Epithelial cell of esophagus (primary cell): Measurements from ENCODE around the gene IGFBP5.

ENCODE experiments used
- DNase-seq: peaks from one replicate; pipeline ENCODE4 v3.0.0; 2010; ENCODE audit warnings: low read depth
- H3K4me3 ChIP-seq: 2 replicates; pipeline ENCODE4 v1.5.1; 2011; ENCODE audit warnings: mild to moderate bottlenecking, low read length, control low read depth
- CTCF ChIP-seq: IDR thresholded peaks from 2 replicates; pipeline ENCODE4 v1.5.1; 2011; ENCODE audit warnings: low read depth, mild to moderate bottlenecking, low read length, control low read depth, inconsistent platforms; ENCODE audit not compliant: insufficient read depth; ENCODE audit errors: missing control alignments

The IGFBP5 gene

GRCh38 chr2:216676630-216677029 is 18.7 kb downstream of the IGFBP5 start:
- no peak for TF ChIP-seq CTCF
- no peak for DNase-seq

DNA sequence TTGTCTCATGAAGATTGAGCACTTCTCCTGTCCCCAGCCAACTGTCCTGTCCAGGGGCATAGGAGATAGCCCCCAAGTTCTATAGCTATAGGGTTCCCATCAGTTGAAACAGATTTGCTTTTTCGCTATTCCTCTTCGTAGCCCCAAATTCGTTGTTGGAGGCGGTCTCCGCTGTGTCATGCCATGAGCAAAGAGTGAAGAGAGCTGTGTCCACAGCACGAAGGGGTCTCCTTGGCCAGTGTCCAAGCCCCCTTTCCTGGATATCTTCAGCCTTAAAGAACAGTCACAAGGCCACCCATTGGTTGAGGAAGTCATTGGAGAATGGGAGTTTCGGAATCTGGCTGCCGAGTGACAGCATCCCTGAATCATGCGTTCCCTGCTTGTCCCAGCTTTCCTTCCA is 21.0 kb downstream of the IGFBP5 start:
- TF ChIP-seq CTCF: no peak
- DNase-seq: no peak
- no peak overlapping the region for H3K4me3 ChIP-seq

More at GRCh38 chr2:216676630-216677029, 18.7 kb downstream of the IGFBP5 start:
- H3K4me3 ChIP-seq: no peak overlapping the region

DNA sequence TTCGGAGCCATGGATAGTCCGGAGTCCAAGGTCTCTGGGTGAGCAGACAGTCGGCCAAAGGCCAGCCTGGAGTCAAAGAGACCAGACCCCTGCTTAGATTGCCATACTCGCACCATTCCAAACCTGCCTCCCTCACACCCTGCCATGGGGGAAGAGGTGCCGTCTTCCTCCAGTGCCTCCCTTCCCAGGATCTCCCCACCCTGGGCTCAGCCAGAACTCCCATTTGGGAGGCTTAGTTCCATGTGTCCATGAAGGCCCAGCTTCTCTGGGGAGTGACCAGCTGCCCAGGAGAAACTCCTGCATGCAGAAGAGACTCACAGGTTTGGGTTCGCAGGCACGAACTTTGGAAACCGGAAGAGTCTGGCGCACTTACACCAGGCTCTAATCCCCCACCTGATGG is 21.7 kb downstream of the IGFBP5 start:
- no peak for DNase-seq

GRCh38 chr2:216673021-216673420 is 22.3 kb downstream of the IGFBP5 start:
- no peak overlapping the region for H3K4me3 ChIP-seq
- TF ChIP-seq CTCF: no peak
- DNase-seq: no peak

More for the DNA sequence above, 21.7 kb downstream of the IGFBP5 start:
- H3K4me3 ChIP-seq: no peak overlapping the region
- no peak for TF ChIP-seq CTCF

GRCh38 chr2:216672466-216672865 is 22.9 kb downstream of the IGFBP5 start:
- no peak for TF ChIP-seq CTCF
- DNase-seq: no peak
- no peak overlapping the region for H3K4me3 ChIP-seq

DNA sequence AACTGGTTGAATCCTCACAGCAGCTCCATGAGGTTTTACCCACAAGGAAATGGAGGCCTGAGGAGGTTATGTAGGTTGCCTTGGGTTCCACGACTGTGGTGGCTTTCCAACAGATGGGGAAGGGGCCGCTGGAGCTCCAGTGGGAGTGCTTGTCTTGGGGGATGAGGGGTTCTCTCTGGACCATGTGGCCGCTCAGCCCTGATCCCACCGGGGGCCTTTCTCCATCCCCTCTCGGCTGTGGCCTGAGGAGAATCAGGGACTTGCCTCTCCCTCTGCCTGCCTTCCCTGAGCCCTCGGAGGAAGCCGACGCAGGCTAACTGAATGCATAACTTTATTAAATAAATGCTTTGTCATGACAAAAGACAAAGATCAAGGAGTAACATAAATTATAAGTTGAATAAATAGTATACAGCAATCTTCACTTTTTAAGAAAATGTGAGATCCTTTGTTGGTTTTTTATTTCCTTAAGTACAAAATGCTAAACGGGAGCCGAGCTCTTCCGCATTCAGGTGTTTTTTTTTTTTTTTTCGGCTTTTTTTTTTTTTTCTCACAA is 23.5 kb downstream of the IGFBP5 start:
- no peak for TF ChIP-seq CTCF
- no peak overlapping the region for H3K4me3 ChIP-seq
- DNase-seq: no peak

- TF ChIP-seq CTCF: no peak
- DNase-seq: no peak
- no peak overlapping the region for H3K4me3 ChIP-seq
Observed at GRCh38 chr2:216671081-216671411, 24.3 kb downstream of the IGFBP5 start.
